Common myeloid progenitor, CD34-positive (primary cell): ENCODE results near the gene CYBA.
A peak's percentile ranks its signal among the peaks of the same experiment; 100 is the strongest.

Experiments used
- CTCF ChIA-PET: fragments of 350-600 bp; sonication (Branson Sonifier 250); formaldehyde crosslinking; loops from one replicate; lab custom pipeline; 2021; ENCODE audit warnings: antibody characterized with exemption; lab: Charles Lee
- POLR2A ChIA-PET: fragments of 350-600 bp; sonication (Branson Sonifier 250); formaldehyde crosslinking; loops from one replicate; lab custom pipeline; 2021; ENCODE audit warnings: antibody characterized with exemption; lab: Charles Lee
- DNase-seq, 3 donors: peaks; one replicate each; pipeline versions ENCODE4 v3.0.0 to v3.0.0-alpha.2; 2013
- H3K27ac ChIP-seq, 2 experiments: 1 replicate in 1 of 2; 2 replicates in 1 of 2; pipeline ENCODE4 v1.7.0; 2013; ENCODE audit warnings: inconsistent platforms in 2 of 2, low read length in 2 of 2, mild to moderate bottlenecking in 2 of 2, low read depth in 1 of 2, moderate library complexity in 1 of 2; ENCODE audit not compliant: severe bottlenecking in 2 of 2, insufficient read depth in 1 of 2, poor library complexity in 1 of 2
- H3K27me3 ChIP-seq, 5 experiments: replicated peaks in 2 of 5; 1 replicate in 3 of 5; 2 replicates in 2 of 5; pipeline versions ENCODE4 v1.6.1 to v1.7.0; 2013; ENCODE audit warnings: low read length in 4 of 5, mild to moderate bottlenecking in 2 of 5, moderate library complexity in 2 of 5, inconsistent platforms in 1 of 5; ENCODE audit not compliant: insufficient read depth in 5 of 5, control insufficient read depth in 4 of 5
- H3K36me3 ChIP-seq, 4 experiments: 1 replicate in 2 of 4; 2 replicates in 2 of 4; pipeline versions ENCODE4 v1.6.1 to v1.7.0; 2013; ENCODE audit warnings: low read length in 3 of 4, control low read depth in 1 of 4, mild to moderate bottlenecking in 1 of 4; ENCODE audit not compliant: control insufficient read depth in 4 of 4, insufficient read depth in 4 of 4
- H3K4me1 ChIP-seq, 4 experiments: 1 replicate in 3 of 4; 2 replicates in 1 of 4; pipeline versions ENCODE4 v1.6.1 to v1.7.1; 2013; ENCODE audit warnings: low read length in 3 of 4, mild to moderate bottlenecking in 3 of 4, control low read depth in 1 of 4, inconsistent platforms in 1 of 4, moderate library complexity in 1 of 4; ENCODE audit not compliant: control insufficient read depth in 4 of 4, insufficient read depth in 4 of 4; ENCODE audit errors: control extremely low read depth in 1 of 4
- H3K4me3 ChIP-seq, 7 experiments: 1 replicate in 4 of 7; 2 replicates in 3 of 7; pipeline versions ENCODE4 v1.5.1 to v1.7.0; 2013; ENCODE audit warnings: mild to moderate bottlenecking in 7 of 7, low read length in 6 of 7, moderate library complexity in 6 of 7, inconsistent platforms in 2 of 7, low read depth in 2 of 7, control low read depth in 1 of 7; ENCODE audit not compliant: insufficient read depth in 4 of 7, control insufficient read depth in 1 of 7; ENCODE audit errors: extremely low read depth in 1 of 7
- H3K9me3 ChIP-seq, 5 experiments: 1 replicate in 4 of 5; 2 replicates in 1 of 5; pipeline versions ENCODE4 v1.6.1 to v1.7.1; 2013; ENCODE audit warnings: low read length in 4 of 5, mild to moderate bottlenecking in 2 of 5, inconsistent platforms in 1 of 5, low read depth in 1 of 5, moderate library complexity in 1 of 5; ENCODE audit not compliant: control insufficient read depth in 4 of 5, insufficient read depth in 2 of 5; ENCODE audit errors: control extremely low read depth in 1 of 5
- WGBS: methylation state at CpG from one replicate; pipeline ENCODE4 v1.1.5; 2013; ENCODE audit not compliant: insufficient coverage; 5-methylcytosine and 5-hydroxymethylcytosine counted together

Gene CYBA

DNA sequence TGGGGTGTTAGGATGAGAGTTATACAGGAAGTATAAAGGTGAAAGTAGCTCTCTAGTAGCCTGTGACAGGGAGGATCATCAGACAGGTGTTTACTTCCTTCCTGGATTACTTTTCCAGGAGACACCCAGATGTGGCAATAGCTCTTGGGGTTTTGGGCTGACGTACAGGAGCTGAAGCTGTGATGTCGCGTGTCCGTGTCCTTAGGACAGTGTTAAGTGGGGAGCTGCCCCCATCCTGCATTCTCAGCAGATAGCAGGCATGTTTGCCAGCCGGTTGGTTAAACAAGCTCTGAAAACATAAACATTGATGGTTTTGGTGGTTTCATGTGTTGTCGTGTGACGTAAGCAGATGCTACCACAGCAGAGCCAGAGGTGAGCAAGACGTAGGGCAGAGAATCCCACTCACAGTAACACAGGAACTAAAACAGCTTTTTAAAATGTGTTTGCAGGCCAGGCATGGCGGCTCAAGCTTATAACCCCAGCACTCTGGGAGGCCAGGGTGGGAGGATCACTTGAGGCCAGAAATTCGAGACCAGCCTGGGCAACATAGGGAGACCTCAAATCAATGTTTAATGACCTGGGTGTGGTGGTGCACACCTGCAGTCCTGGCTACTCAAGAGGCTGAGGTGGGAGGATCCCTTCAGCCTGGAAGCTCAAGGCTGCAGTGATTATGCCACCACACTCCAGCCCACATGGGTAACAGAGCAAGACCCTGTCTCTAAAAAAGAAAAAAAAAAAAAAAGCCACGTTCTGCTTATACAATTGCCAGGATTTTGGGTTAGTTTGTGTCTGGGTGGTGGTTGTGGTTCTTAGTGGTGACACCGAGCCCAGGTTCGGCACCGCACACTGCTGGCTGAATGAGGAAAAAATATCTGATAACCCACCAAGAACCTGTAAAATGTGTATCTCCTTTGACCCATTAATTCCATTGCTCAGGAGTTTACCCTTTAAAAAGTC, 30.7 kb downstream of the CYBA start:
- no peaks in the 10 kb centered on the region for H3K27me3 ChIP-seq
- DNase-seq, result no peak
- WGBS, result 97% methylated on average over 12 of the region's 14 CpGs
- POLR2A ChIA-PET, result no interaction called here
- H3K4me3 ChIP-seq, result no peak overlapping the region
- peaks cover 6 to 80% (median 57%) of the 10 kb centered on the region in 4 experiments for H3K36me3 ChIP-seq
- H3K9me3 ChIP-seq, result no peaks in the 10 kb centered on the region
- H3K27ac ChIP-seq, result no peak overlapping the region
- no peaks in the 10 kb centered on the region for H3K4me1 ChIP-seq
- CTCF ChIA-PET, result interaction anchor here (0.8 to 1.2 kb wide), 4 partner anchors 11 to 30 kb away, joined by 3 to 5 read pairs (median 4); no protein-coding TSS in a partner anchor

DNA sequence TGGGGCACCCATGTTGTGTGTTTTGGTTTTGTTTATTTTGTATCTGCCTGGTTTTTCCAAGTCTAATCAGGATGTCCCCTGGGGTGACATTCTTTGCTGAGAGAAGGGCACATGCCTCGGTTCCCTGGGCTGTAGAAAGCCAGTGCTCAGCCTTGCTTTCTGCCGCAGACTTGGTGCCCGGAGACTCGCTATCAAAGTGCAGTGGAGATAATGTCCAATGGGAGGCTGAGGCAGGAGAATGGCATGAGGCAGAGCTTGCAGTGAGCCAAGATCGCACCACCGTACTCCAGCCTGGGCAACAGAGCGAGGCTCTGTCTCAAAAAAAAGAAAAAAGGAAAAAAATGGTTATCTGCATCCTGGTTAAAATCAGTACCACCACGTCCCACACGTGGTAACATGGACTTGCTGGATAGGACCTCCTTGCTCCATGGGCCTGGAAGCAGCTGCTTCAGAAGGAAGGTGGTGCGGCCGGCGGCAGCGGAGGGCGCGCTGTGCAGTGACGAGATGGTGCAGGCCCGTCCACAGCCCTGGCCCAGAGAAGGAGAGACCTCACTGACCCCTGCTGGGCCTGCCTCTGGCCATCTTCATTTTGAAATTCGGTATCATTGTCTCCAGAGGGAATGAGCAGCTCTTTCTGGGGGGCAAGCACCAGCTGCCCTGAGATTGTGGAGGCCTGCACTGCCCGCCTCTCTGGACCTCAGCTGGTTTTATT, 31.7 kb downstream of the CYBA start:
- H3K36me3 ChIP-seq, result peaks cover 6 to 73% (median 52%) of the 10 kb centered on the region in 4 experiments
- H3K4me3 ChIP-seq, result no peak overlapping the region
- no peaks in the 10 kb centered on the region for H3K9me3 ChIP-seq
- H3K27ac ChIP-seq, result no peak overlapping the region
- H3K27me3 ChIP-seq, result no peaks in the 10 kb centered on the region
- ChIA-PET CTCF (interaction anchor here (0.8 to 1.2 kb wide), 4 partner anchors 10 to 29 kb away, joined by 3 to 5 read pairs (median 4); no protein-coding TSS in a partner anchor), POLR2A (no interaction called here)
- no peaks in the 10 kb centered on the region for H3K4me1 ChIP-seq
- DNase-seq, result no peak
- 97% methylated on average over 19 of the region's 19 CpGs for WGBS

DNA sequence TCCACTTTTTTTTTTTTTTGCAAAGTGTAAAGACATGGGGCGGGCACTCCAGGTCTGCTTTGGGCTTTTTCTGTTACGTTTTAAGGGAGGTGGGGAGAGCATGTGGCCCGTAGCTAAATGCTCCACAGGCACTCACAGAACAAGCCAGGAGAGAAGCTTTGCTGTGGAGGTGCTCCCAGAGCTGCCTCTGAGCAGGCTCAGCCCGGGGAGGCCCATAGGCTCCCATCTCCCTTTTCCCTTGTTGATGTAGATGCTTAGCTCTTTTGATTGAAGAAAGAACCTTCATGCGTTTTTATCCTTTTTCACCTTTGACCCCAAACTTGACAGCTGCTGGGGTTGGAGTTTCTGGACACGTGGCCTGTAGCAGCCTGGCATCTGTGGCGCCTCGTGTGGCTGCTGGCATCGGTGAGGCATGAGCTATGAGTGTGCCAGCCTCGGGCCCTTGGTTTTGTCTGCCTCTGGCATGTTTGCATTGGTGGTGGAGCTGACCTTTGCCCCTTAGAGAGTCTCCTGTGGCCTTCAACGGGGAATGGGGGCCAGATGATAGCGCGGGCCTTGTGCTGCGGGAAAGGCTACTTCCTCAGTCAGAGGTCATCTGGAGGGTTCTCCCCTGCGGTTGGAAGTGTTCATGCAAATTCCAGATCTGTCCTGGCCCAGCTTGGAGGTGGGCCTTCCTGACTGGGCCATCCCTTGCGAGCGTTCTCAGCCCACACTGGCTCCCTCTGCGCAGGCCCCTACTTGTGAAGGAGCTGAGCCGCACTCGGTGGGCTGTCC, 32.5 kb downstream of the CYBA start:
- CTCF ChIA-PET, result interaction anchor here (0.8 kb wide), 1 partner anchor 9 kb away, joined by 3 read pairs; no protein-coding TSS in a partner anchor
- Histone ChIP-seq H3K36me3 (peaks cover 7 to 71% (median 49%) of the 10 kb centered on the region in 4 experiments), H3K27me3 (no peaks in the 10 kb centered on the region), H3K9me3 (no peaks in the 10 kb centered on the region), H3K4me3 (no peak overlapping the region), H3K27ac (no peak overlapping the region), H3K4me1 (no peaks in the 10 kb centered on the region)
- no peak for DNase-seq
- POLR2A ChIA-PET, result no interaction called here
- WGBS, result 98% methylated on average over 16 of the region's 20 CpGs

DNA sequence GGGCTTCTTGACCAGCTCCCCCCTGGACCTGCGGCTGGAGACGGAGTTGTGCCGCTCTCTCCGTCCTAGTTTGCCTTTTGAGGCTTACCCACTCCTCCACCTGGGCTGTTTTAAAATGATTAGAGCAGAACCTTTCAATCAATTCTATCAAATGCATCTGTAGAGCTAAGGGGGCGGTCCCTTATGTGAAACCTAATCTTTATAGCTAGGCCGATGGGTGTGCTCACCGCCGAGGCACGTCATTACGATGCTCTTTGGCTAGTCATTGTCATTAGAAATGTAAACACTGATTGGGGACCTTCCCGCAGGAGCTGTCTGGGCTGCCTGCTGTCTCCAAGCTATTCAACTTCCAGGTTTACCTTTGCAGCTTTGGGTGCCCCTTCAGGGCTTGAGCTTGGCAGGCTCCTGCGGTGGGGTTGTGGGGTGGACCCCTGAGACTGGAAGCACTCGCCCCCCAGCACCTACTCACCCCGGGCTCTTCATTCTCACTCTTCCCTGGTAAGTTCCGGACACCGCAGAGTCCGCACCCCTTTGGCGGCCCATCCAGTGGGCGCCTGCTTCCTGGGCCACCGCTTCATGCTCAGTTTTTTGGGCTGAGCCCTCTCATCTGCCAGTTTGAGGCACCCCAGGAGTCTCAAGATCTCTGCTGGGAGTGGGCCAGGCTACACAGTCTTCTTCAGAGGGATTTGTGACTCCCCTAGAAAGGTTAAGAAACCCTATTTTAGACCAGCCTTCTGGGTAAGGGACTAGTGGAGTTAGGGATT, 33.4 kb downstream of the CYBA start:
- H3K9me3 ChIP-seq, result no peaks in the 10 kb centered on the region
- H3K4me3 ChIP-seq, result no peak overlapping the region
- CTCF ChIA-PET, result interaction anchor here (0.8 to 1.4 kb wide), 4 partner anchors 10 to 68 kb away, joined by 3 read pairs; partner anchors contain the start of genes CYBA and MVD
- peaks cover 9 to 68% (median 48%) of the 10 kb centered on the region in 4 experiments for H3K36me3 ChIP-seq
- peak overlapping the region in 1 of 2 experiments; percentile 43 for H3K27ac ChIP-seq
- no peaks in the 10 kb centered on the region for H3K27me3 ChIP-seq
- no peak for DNase-seq
- POLR2A ChIA-PET, result no interaction called here
- no peaks in the 10 kb centered on the region for H3K4me1 ChIP-seq
- 97% methylated on average over 18 of the region's 20 CpGs for WGBS

DNA sequence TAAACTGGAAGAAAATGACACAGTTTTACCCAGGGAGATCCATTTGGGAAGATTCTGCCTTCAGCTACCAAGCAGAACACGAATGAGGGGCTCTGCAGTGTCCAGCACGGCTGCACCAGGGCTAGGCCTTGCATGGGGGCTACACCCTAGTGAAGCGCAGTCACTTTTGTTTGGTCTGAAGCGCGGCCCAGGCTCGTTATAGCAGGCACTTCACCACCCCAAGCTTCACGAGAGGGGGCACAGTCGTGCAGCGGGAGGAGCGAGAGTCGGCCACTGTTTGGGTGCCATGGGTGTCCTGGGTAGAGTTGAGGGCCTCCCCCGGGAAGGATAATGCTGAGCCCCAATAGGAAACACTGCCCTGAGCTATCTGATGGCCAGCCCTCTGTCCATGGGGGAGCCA, 34.1 kb downstream of the CYBA start:
- H3K9me3 ChIP-seq, result no peaks in the 10 kb centered on the region
- H3K4me3 ChIP-seq, result no peak overlapping the region
- DNase-seq, result no peak
- ChIA-PET CTCF (interaction anchor here (1.0 to 1.4 kb wide), 2 partner anchors 33 to 46 kb away, joined by 3 read pairs; partner anchors contain the start of genes CYBA and MVD), POLR2A (no interaction called here)
- H3K4me1 ChIP-seq, result no peaks in the 10 kb centered on the region
- H3K27ac ChIP-seq, result no peak overlapping the region
- peaks cover 9 to 67% (median 46%) of the 10 kb centered on the region in 4 experiments for H3K36me3 ChIP-seq
- H3K27me3 ChIP-seq, result no peaks in the 10 kb centered on the region
- 93% methylated on average over 9 of the region's 12 CpGs for WGBS

DNA sequence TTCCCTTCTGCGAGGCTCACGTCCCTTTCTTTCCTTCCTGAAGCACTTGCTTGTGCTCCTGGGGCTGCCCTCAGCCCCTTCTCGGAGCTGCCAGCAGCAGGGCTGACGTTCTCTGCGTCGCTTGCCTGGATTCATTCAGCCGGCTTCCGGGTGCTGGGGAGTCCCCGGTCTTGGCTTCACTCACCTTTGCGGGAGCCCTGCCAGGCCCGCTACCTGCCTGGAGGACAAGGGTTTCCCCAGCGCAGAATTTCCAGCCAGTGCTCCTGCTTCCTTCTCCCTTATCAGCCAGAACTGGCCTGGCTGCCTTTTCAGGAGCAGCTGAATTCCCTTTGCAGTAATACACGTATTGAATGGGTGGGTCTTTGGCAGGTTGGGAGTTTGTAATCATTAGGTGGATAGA, 34.5 kb downstream of the CYBA start:
- ChIA-PET CTCF (interaction anchor here (1.0 to 1.4 kb wide), 2 partner anchors 34 to 46 kb away, joined by 3 read pairs; partner anchors contain the start of genes CYBA and MVD), POLR2A (no interaction called here)
- no peak for DNase-seq
- no peak overlapping the region for H3K4me3 ChIP-seq
- over 99% methylated on average over 11 of the region's 13 CpGs for WGBS
- H3K9me3 ChIP-seq, result no peaks in the 10 kb centered on the region
- H3K27me3 ChIP-seq, result no peaks in the 10 kb centered on the region
- no peaks in the 10 kb centered on the region for H3K4me1 ChIP-seq
- peaks cover 9 to 69% (median 48%) of the 10 kb centered on the region in 4 experiments for H3K36me3 ChIP-seq
- no peak overlapping the region for H3K27ac ChIP-seq
